ENCODE data around the gene TCF4. TPM values are rescaled to one million over a fixed set of nuclear protein-coding genes. Genes with fewer than 3 reads are reported as not detected.

The TCF4 gene
- total RNA-seq, 4 donors from 2014 or later, result 114 to 190 (median 132) TPM

- H3K27ac ChIP-seq, result no peak overlapping the region
- H3K9me3 ChIP-seq, result no peaks in the 10 kb centered on the region
- no peaks in the 10 kb centered on the region for H3K36me3 ChIP-seq
- no peak for DNase-seq
- no peaks in the 10 kb centered on the region for H3K27me3 ChIP-seq
- TF ChIP-seq POLR2A (IDR thresholded peaks at IDR 0.05), result no peak
- no peak for TF ChIP-seq CTCF (IDR thresholded peaks at IDR 0.05)
- H3K4me1 ChIP-seq, result peaks cover 0 to 3% of the 10 kb centered on the region in 2 donors
- H3K4me3 ChIP-seq (replicated peaks in 1 of 3), result no peak overlapping the region
- WGBS, 2 donors, result 95 to 96% methylated on average over 4 of the region's 4 CpGs
- intact Hi-C loops (cut with DNase I), result no loop called here
These were observed 32.5 kb downstream of the TCF4 start for GRCh38 chr18:55555395-55556027.

- TF ChIP-seq CTCF (IDR thresholded peaks at IDR 0.05), result no peak
- TF ChIP-seq POLR2A (IDR thresholded peaks at IDR 0.05), result no peak
- Histone ChIP-seq H3K27me3 (no peaks in the 10 kb centered on the region), H3K27ac (no peak overlapping the region), H3K9me3 (no peaks in the 10 kb centered on the region), H3K4me1 (peaks cover 0 to 3% of the 10 kb centered on the region in 2 donors), H3K36me3 (no peaks in the 10 kb centered on the region), H3K4me3 (replicated peaks in 1 of 3) (no peak overlapping the region)
- intact Hi-C loops (cut with DNase I), result no loop called here
- no peak for DNase-seq
- 50 to 57% methylated on average over 11 of the region's 11 CpGs for WGBS, 2 donors
These were observed 35.3 kb downstream of the TCF4 start for GRCh38 chr18:55552526-55553189.

- TF ChIP-seq POLR2A (IDR thresholded peaks at IDR 0.05) (no peak), CTCF (IDR thresholded peaks at IDR 0.05) (no peak)
- no peak overlapping the region for H3K27ac ChIP-seq
- WGBS, 2 donors, result 94 to 95% methylated on average over 8 of the region's 8 CpGs
- H3K4me1 ChIP-seq, result peaks cover 0 to 3% of the 10 kb centered on the region in 2 donors
- no peak overlapping the region for H3K4me3 ChIP-seq (replicated peaks in 1 of 3)
- DNase-seq, result no peak
- no peaks in the 10 kb centered on the region for H3K27me3 ChIP-seq
- intact Hi-C loops (cut with DNase I), result no loop called here
- no peaks in the 10 kb centered on the region for H3K36me3 ChIP-seq
- no peaks in the 10 kb centered on the region for H3K9me3 ChIP-seq
These were observed 36.8 kb downstream of the TCF4 start for GRCh38 chr18:55551227-55551626.

GRCh38 chr18:55550471-55550870 lies 37.5 kb downstream of the TCF4 start:
- DNase-seq, result no peak
- no peaks in the 10 kb centered on the region for H3K9me3 ChIP-seq
- WGBS, 2 donors, result 87 to 90% methylated on average over 8 of the region's 8 CpGs
- H3K4me3 ChIP-seq (replicated peaks in 1 of 3), result no peak overlapping the region
- no peaks in the 10 kb centered on the region for H3K36me3 ChIP-seq
- no peak overlapping the region for H3K27ac ChIP-seq
- TF ChIP-seq POLR2A (IDR thresholded peaks at IDR 0.05) (no peak), CTCF (IDR thresholded peaks at IDR 0.05) (no peak)
- intact Hi-C loops (cut with DNase I), result no loop called here
- no peaks in the 10 kb centered on the region for H3K27me3 ChIP-seq
- peaks cover 0 to 3% of the 10 kb centered on the region in 2 donors for H3K4me1 ChIP-seq

- 93 to 95% methylated on average over 5 of the region's 5 CpGs for WGBS, 2 donors
- Histone ChIP-seq H3K27ac (no peak overlapping the region), H3K36me3 (no peaks in the 10 kb centered on the region), H3K9me3 (no peaks in the 10 kb centered on the region), H3K4me3 (replicated peaks in 1 of 3) (no peak overlapping the region), H3K27me3 (no peaks in the 10 kb centered on the region), H3K4me1 (peaks cover 0 to 3% of the 10 kb centered on the region in 2 donors)
- DNase-seq, result no peak
- TF ChIP-seq POLR2A (IDR thresholded peaks at IDR 0.05) (no peak), CTCF (IDR thresholded peaks at IDR 0.05) (no peak)
- intact Hi-C loops (cut with DNase I), result no loop called here
These were observed 38.4 kb downstream of the TCF4 start for GRCh38 chr18:55549474-55550104.
